Cardiac atrium fibroblast (primary cell): ENCODE data around the gene PHF11. TPM values are rescaled to one million over a fixed set of nuclear protein-coding genes. Genes with fewer than 3 reads are reported as not detected.

Experiments
- total RNA-seq: library from RNA; depleted of rRNA; stranded (reverse); fragments of >200 nt; gene quantifications from 2 replicates; pipeline ENCODE4 v1.2.3, GENCODE V29; 2015

The PHF11 gene
- 9.9 and 18.2 TPM in 2 replicates for total RNA-seq

DNA sequence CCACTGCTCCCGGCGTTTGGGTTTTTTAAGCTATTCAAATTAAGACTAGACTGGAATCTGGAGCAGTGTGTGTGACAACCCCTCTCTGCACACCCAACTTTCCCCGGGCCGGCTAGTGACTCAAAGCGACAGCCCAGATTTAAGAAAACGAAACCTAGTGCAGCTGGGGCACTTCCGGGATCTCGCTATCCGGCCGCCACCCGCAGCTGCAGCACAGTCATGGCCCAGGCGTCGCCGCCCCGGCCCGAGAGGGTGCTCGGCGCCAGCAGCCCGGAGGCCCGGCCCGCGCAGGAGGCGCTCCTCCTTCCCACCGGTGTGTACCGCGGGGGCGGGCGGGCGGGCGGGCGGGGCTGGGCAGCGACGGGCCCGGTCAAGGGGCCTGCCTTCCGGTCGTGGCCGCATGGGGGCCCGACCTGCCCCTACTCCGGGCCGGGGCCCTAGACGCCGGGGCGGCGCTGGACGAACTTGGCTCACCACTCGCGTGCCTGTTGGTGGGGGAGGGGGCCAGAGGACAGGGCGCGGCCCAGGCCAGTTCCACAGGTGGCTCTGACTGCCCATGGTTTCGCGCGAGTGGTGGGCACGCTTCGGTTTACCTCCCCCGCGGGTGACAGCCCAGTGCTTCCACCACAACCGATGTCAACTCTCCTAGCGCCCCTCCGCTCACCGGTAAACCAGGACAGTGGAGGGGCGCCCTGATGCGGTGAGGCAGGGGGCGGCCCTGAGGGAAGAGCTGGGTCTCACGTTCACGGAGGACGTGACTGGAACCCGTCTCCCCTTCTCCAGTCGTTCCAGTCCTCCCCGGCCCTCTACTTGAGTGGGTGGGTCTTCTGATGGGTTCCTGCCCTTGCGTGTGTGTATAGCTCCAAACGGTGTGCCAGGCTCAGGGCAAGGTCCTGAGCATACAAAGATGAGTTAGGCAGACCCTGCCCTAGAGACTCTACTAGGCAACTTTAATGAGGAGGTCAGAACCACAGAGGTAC lies at the start of gene PHF11:
Gene PHF11, plus strand, starts transcription at position 171 of the 980 bp plus-strand sequence. Its CDS starts 49 bp downstream, at position 220.

Other genes with a start within 250 kb of the PHF11 start
- gene CDADC1, start 248.0 kb upstream of the PHF11 start, total RNA-seq = 1.6 and 2.3 TPM in 2 replicates
- 4.9 and 5.8 TPM in 2 replicates for gene CAB39L, start 51.9 kb upstream of the PHF11 start, total RNA-seq
- gene SETDB2, start 51.7 kb upstream of the PHF11 start, total RNA-seq = 3.1 and 5.7 TPM in 2 replicates
- 7.2 and 9.9 TPM in 2 replicates for gene RCBTB1, start 89.6 kb downstream of the PHF11 start, total RNA-seq
- gene ARL11, start 132.6 kb downstream of the PHF11 start, total RNA-seq = not detected in 2 replicates
- 93.3 and 100 TPM in 2 replicates for gene EBPL, start 195.5 kb downstream of the PHF11 start, total RNA-seq